ENCODE measurements around the gene NGFR. TPM values are rescaled to one million over a fixed set of nuclear protein-coding genes. Genes with fewer than 3 reads are reported as not detected.

The NGFR gene
- total and polyA plus RNA-seq, 9 of the 15 experiments (the other 6 are each of a cell fraction or from before 2014, with no cell fraction given) = 0.07 to 0.23 (median 0.13) TPM; not detected in 4

GRCh38 chr17:49494399-49494985 lies 601 bp upstream of the NGFR start:
- H3K4me1 ChIP-seq (replicated peaks in 1 of 2; ENCODE audit: control insufficient read depth in 2 of 2, insufficient read depth in 2 of 2, low read length in 2 of 2) = peaks cover 0 to 31% of the 10 kb centered on the region in 2 experiments; a peak in 2 of 5 replicates
- no peak for DNase-seq (ENCODE audit: extremely low read depth in 1 of 4, low spot score in 3 of 4)
- H3K27ac ChIP-seq (ENCODE audit: extremely low read depth, low read depth, low read length) = no peak overlapping the region
- H3K36me3 ChIP-seq (ENCODE audit: control insufficient read depth, insufficient read depth, low read length) = no peaks in the 10 kb centered on the region
- H3K4me3 ChIP-seq = no peak overlapping the region
- H3K9me1 ChIP-seq (ENCODE audit: control insufficient read depth, insufficient read depth, low read length) = no peaks in the 10 kb centered on the region
- POLR2A ChIA-PET = interaction anchor here (0.6 kb wide), 1 partner anchor 488 kb away, joined by 3 read pairs; no protein-coding TSS in a partner anchor
- no peak for ATAC-seq
- peaks cover 35 to 67% of the 10 kb centered on the region in 2 experiments for H3K27me3 ChIP-seq (ENCODE audit: control insufficient read depth in 2 of 2, insufficient read depth in 2 of 2, low read length in 2 of 2)
- intact Hi-C loops (cut with micrococcal nuclease) (no loop called here), in situ Hi-C loops (cut with MboI) (no loop called here)
- CTCF ChIA-PET (ENCODE audit: low intra/inter-chr PET ratio) = interaction anchor here (0.6 kb wide), 1 partner anchor 52 kb away, joined by 3 read pairs; no protein-coding TSS in a partner anchor
- H3K9ac ChIP-seq (ENCODE audit: insufficient read depth in 1 of 2, low read depth in 2 of 2, low read length in 2 of 2) = peak overlapping the region in 1 of 2 experiments; percentile 61; a peak in 1 of 4 replicates
- peak overlapping the region; percentile 12; the same call in 1 of the 2 replicates for H3K4me2 ChIP-seq (ENCODE audit: insufficient read depth, low read length)
- H3K79me2 ChIP-seq (ENCODE audit: control insufficient read depth, insufficient read depth, low read length) = no peaks in the 10 kb centered on the region
- H4K20me1 ChIP-seq (replicated peaks; ENCODE audit: control insufficient read depth, insufficient read depth, low read length) = peaks cover 10% of the 10 kb centered on the region
- FAIRE-seq = peak; percentile 37
- H2AFZ ChIP-seq (ENCODE audit: low read depth, low read length) = no peak overlapping the region
- WGBS (ENCODE audit: insufficient coverage, low coverage, missing lambda C conversion rate) = 27% methylated on average over 16 of the region's 17 CpGs
- BruUV-seq (replicated peaks) = no TSS peak
- no peaks in the 10 kb centered on the region; the same call in 1 of the 2 replicates for H3K9me3 ChIP-seq (replicated peaks; ENCODE audit: control insufficient read depth, insufficient read depth, low read depth, low read length)
- TF ChIP-seq RBM17 (IDR thresholded peaks at IDR 0.05; ENCODE audit: borderline replicate concordance, low read depth, low read length) (no peak), ETV1 (tag; conservative IDR thresholded peaks at IDR 0.05; ENCODE audit: low read depth) (no peak), RBM15 (IDR thresholded peaks at IDR 0.05; ENCODE audit: insufficient read depth, low read length) (no peak), KDM2B (CRISPR knock-in tag; IDR thresholded peaks at IDR 0.05) (no peak), ELF1 (tag; IDR thresholded peaks at IDR 0.05) (no peak), ZNF277 (CRISPR knock-in tag; IDR thresholded peaks at IDR 0.05; ENCODE audit: borderline replicate concordance) (no peak), RB1 (IDR thresholded peaks at IDR 0.05; ENCODE audit: low read depth) (no peak), FOXK1 (CRISPR knock-in tag; IDR thresholded peaks at IDR 0.05; ENCODE audit: borderline replicate concordance) (no peak)
- TF ChIP-seq, protein P1, sequence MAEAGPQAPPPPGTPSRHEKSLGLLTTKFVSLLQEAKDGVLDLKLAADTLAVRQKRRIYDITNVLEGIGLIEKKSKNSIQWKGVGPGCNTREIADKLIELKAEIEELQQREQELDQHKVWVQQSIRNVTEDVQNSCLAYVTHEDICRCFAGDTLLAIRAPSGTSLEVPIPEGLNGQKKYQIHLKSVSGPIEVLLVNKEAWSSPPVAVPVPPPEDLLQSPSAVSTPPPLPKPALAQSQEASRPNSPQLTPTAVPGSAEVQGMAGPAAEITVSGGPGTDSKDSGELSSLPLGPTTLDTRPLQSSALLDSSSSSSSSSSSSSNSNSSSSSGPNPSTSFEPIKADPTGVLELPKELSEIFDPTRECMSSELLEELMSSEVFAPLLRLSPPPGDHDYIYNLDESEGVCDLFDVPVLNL (CRISPR knock-in tag; IDR thresholded peaks at IDR 0.05; ENCODE audit: low read depth) = no peak
- TF ChIP-seq, protein P2, sequence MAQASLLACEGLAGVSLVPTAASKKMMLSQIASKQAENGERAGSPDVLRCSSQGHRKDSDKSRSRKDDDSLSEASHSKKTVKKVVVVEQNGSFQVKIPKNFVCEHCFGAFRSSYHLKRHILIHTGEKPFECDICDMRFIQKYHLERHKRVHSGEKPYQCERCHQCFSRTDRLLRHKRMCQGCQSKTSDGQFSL (CRISPR knock-in tag; IDR thresholded peaks at IDR 0.05) = no peak
- TF ChIP-seq, protein P2 (tag; IDR thresholded peaks at IDR 0.05) = no peak
- TF ChIP-seq, protein P3, sequence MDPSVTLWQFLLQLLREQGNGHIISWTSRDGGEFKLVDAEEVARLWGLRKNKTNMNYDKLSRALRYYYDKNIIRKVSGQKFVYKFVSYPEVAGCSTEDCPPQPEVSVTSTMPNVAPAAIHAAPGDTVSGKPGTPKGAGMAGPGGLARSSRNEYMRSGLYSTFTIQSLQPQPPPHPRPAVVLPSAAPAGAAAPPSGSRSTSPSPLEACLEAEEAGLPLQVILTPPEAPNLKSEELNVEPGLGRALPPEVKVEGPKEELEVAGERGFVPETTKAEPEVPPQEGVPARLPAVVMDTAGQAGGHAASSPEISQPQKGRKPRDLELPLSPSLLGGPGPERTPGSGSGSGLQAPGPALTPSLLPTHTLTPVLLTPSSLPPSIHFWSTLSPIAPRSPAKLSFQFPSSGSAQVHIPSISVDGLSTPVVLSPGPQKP (CRISPR knock-in tag; IDR thresholded peaks at IDR 0.05) = no peak
